SK-N-SH treated with all-trans-retinoic acid at 6 μM for 48 hours (cell line): ENCODE measurements around the gene VEGFC.

Source experiments
- ATAC-seq: fragments of 200-7000 bp; cut with Tn5 transposase; 3 replicates; pipeline ENCODE4 v1.9.1; 2020; ENCODE audit warnings: mild to moderate bottlenecking, moderate library complexity
- BACH2 ChIP-seq: fragments of 250-450 bp; sonication (Bioruptor Pico); IDR thresholded peaks from 2 replicates; pipeline ENCODE4 v1.9.0; 2021; ENCODE audit warnings: mild to moderate bottlenecking, borderline replicate concordance
- CSDC2 ChIP-seq: fragments of 250-450 bp; sonication (Bioruptor Pico); IDR thresholded peaks from 2 replicates; pipeline ENCODE4 v1.5.0; 2020; ENCODE audit warnings: mild to moderate bottlenecking, moderate library complexity
- ESRRG ChIP-seq: fragments of 250-450 bp; sonication (Bioruptor Pico); IDR thresholded peaks from 2 replicates; pipeline ENCODE4 v1.6.1; 2021; ENCODE audit warnings: mild to moderate bottlenecking
- GLIS3 ChIP-seq: fragments of 250-450 bp; sonication (Bioruptor Pico); IDR thresholded peaks from 2 replicates; pipeline ENCODE4 v1.5.0; 2020; ENCODE audit warnings: mild to moderate bottlenecking, moderate library complexity
- ISL1 ChIP-seq: fragments of 250-450 bp; sonication (Bioruptor Pico); IDR thresholded peaks from 2 replicates; pipeline ENCODE4 v2.1.2; 2022; ENCODE audit warnings: mild to moderate bottlenecking, moderate library complexity
- OSR1 ChIP-seq: fragments of 250-450 bp; sonication (Bioruptor Pico); IDR thresholded peaks from 2 replicates; pipeline ENCODE4 v1.8.0; 2022; ENCODE audit warnings: moderate library complexity, mild to moderate bottlenecking, inconsistent platforms
- PPARA ChIP-seq: fragments of 250-450 bp; sonication (Bioruptor Pico); IDR thresholded peaks from 2 replicates; pipeline ENCODE4 v1.5.0; 2020; ENCODE audit warnings: mild to moderate bottlenecking, borderline replicate concordance
- RARB ChIP-seq: fragments of 250-450 bp; sonication (Bioruptor Pico); IDR thresholded peaks from 2 replicates; pipeline ENCODE4 v1.8.0; 2021; ENCODE audit warnings: mild to moderate bottlenecking, moderate library complexity
- SNAI2 ChIP-seq: fragments of 250-450 bp; sonication (Bioruptor Pico); IDR thresholded peaks from 2 replicates; pipeline ENCODE4 v1.5.0; 2020; ENCODE audit warnings: mild to moderate bottlenecking, moderate library complexity
- TCF4 ChIP-seq: fragments of 250-450 bp; sonication (Bioruptor Pico); IDR thresholded peaks from 2 replicates; pipeline ENCODE4 v1.8.0; 2021; ENCODE audit warnings: mild to moderate bottlenecking, moderate library complexity, borderline replicate concordance
- TOX ChIP-seq: fragments of 250-450 bp; sonication (Bioruptor Pico); IDR thresholded peaks from 2 replicates; pipeline ENCODE4 v1.8.0; 2021; ENCODE audit warnings: mild to moderate bottlenecking, moderate library complexity, borderline replicate concordance
- ZC3H10 ChIP-seq: fragments of 250-450 bp; sonication (Bioruptor Pico); IDR thresholded peaks from 2 replicates; pipeline ENCODE4 v1.5.1; 2021; ENCODE audit warnings: mild to moderate bottlenecking, moderate library complexity
- ZFP3 ChIP-seq: fragments of 250-450 bp; sonication (Bioruptor Pico); IDR thresholded peaks from 2 replicates; pipeline ENCODE4 v1.5.0; 2020; ENCODE audit warnings: mild to moderate bottlenecking, moderate library complexity
- ZFP30 ChIP-seq: fragments of 450-650 bp; formaldehyde crosslinking; IDR thresholded peaks from 2 replicates; pipeline ENCODE4 v1.5.0; 2022; ENCODE audit warnings: mild to moderate bottlenecking, moderate library complexity
- ZNF565 ChIP-seq: fragments of 450-650 bp; formaldehyde crosslinking; conservative IDR thresholded peaks from 2 replicates; pipeline ENCODE4 v1.5.0; 2020; ENCODE audit warnings: low read depth, mild to moderate bottlenecking, moderate library complexity
- ZNF70 ChIP-seq: fragments of 450-650 bp; formaldehyde crosslinking; IDR thresholded peaks from 2 replicates; pipeline ENCODE4 v1.5.0; 2020; ENCODE audit warnings: mild to moderate bottlenecking, moderate library complexity
- ZNF8 ChIP-seq: fragments of 450-650 bp; formaldehyde crosslinking; IDR thresholded peaks from 2 replicates; pipeline ENCODE4 v1.5.0; 2020; ENCODE audit warnings: mild to moderate bottlenecking, moderate library complexity
- TF ChIP-seq, protein P1 (sequence below): fragments of 250-450 bp; sonication (Bioruptor Pico); IDR thresholded peaks from 2 replicates; pipeline ENCODE4 v1.5.1; 2020; ENCODE audit warnings: low read depth, mild to moderate bottlenecking, moderate library complexity
- TF ChIP-seq, protein P2 (sequence below): fragments of 250-450 bp; sonication (Bioruptor Pico); IDR thresholded peaks from 2 replicates; pipeline ENCODE4 v1.5.0; 2020; ENCODE audit warnings: mild to moderate bottlenecking, moderate library complexity
- TF ChIP-seq, protein P3 (sequence below): fragments of 250-450 bp; sonication (Bioruptor Pico); IDR thresholded peaks from 2 replicates; pipeline ENCODE4 v1.8.0; 2021; ENCODE audit warnings: low read depth, mild to moderate bottlenecking, moderate library complexity, borderline replicate concordance
- TF ChIP-seq, protein P4 (sequence below): fragments of 250-450 bp; sonication (Bioruptor Pico); IDR thresholded peaks from 2 replicates; pipeline ENCODE4 v1.5.1; 2021; ENCODE audit warnings: mild to moderate bottlenecking, moderate library complexity

The VEGFC gene

DNA sequence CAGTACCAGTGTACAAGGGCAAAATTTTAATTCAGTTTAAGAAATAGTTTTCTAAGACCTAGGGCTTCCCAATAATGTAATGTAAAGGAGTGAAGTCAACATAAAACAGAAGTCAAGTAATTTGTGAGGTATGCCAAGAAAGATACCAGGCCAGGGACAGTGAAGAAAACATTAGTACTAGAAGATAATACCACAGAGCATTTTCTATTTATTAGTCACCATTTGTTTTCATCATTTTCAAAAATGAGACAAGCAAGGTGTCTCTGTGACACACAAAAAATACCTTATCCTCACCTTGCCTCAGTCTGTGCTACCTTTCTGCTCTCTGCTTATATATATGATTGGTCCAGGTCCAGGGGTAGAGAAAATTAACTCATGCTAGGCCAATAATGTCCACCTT, 46.8 kb downstream of the VEGFC start:
- TF ChIP-seq, protein P1, sequence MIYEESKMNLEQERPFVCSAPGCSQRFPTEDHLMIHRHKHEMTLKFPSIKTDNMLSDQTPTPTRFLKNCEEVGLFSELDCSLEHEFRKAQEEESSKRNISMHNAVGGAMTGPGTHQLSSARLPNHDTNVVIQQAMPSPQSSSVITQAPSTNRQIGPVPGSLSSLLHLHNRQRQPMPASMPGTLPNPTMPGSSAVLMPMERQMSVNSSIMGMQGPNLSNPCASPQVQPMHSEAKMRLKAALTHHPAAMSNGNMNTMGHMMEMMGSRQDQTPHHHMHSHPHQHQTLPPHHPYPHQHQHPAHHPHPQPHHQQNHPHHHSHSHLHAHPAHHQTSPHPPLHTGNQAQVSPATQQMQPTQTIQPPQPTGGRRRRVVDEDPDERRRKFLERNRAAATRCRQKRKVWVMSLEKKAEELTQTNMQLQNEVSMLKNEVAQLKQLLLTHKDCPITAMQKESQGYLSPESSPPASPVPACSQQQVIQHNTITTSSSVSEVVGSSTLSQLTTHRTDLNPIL: no peak
- TF ChIP-seq ZNF8 (CRISPR knock-in tag) (no peak), ZC3H10 (no peak), ZFP30 (no peak), PPARA (CRISPR knock-in tag) (no peak), GLIS3 (CRISPR knock-in tag) (no peak), OSR1 (CRISPR knock-in tag) (no peak), SNAI2 (CRISPR knock-in tag) (no peak), ZFP3 (CRISPR knock-in tag) (no peak), ISL1 (CRISPR knock-in tag) (no peak)
- TF ChIP-seq, protein P2, sequence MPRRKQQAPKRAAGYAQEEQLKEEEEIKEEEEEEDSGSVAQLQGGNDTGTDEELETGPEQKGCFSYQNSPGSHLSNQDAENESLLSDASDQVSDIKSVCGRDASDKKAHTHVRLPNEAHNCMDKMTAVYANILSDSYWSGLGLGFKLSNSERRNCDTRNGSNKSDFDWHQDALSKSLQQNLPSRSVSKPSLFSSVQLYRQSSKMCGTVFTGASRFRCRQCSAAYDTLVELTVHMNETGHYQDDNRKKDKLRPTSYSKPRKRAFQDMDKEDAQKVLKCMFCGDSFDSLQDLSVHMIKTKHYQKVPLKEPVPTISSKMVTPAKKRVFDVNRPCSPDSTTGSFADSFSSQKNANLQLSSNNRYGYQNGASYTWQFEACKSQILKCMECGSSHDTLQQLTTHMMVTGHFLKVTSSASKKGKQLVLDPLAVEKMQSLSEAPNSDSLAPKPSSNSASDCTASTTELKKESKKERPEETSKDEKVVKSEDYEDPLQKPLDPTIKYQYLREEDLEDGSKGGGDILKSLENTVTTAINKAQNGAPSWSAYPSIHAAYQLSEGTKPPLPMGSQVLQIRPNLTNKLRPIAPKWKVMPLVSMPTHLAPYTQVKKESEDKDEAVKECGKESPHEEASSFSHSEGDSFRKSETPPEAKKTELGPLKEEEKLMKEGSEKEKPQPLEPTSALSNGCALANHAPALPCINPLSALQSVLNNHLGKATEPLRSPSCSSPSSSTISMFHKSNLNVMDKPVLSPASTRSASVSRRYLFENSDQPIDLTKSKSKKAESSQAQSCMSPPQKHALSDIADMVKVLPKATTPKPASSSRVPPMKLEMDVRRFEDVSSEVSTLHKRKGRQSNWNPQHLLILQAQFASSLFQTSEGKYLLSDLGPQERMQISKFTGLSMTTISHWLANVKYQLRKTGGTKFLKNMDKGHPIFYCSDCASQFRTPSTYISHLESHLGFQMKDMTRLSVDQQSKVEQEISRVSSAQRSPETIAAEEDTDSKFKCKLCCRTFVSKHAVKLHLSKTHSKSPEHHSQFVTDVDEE (CRISPR knock-in tag): no peak
- TF ChIP-seq, all 23 proteins: peak for 0
- ATAC-seq: peak; percentile 48

DNA sequence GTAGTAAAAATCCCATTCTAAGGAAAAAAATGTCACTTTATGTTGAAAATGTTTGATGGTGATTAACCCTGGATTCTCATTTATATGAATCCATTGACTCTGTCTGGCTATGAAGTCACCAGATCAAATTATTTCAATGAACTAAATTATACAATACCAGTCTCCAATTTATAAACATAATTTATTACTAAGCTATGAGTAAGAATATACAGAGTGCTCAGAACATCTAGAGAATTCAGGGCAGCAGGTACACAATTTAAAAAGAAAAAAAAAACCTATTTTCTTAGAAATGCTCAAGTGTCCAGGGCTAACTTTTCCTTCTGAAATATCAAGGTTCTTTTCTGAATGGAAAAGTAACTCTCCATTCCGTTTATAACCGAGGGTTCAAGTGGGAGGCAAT, 48.6 kb downstream of the VEGFC start:
- TF ChIP-seq ZNF565 (CRISPR knock-in tag): no peak
- no peak for TF ChIP-seq ESRRG
- no peak for TF ChIP-seq ZFP30
- peak; percentile 8; the same call in 2 of the 3 replicates for ATAC-seq

DNA sequence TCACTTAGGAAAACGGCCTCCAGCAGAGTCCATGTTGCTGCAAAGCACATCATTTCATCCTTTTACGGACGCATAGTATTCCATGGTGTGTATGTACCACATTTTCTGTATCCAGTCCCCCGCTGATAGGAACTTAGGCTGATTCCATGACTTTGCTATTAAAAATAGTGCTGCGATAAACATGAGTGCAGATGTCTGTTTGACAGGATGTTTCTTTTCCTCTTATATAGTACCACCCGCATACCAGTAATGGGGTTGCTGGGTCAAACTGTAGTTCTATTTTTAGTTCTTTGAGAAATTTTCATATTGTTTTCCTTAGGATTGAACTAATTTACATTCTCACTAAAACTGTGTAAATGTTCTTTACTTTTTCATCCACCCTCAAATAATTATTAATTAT, 50.5 kb downstream of the VEGFC start:
- no peak for ATAC-seq

DNA sequence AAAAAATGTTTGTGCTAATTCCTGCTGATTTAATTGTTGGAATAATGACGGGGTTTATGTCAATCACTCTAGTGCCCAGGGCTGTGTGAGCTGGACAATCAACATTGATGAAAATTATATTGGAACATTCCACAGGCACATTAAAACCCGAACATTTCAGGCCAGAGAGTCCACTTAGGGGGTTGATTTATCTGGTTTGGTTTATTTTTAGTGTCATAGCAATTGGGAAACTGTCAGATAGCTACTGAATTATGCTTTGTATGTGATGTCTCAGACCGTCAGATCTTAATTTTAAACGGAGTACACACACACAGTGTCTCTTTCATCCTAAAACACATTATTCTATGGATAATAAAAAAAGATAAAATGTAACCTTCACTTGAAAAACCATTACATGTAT, 51.5 kb downstream of the VEGFC start:
- TF ChIP-seq RARB (CRISPR knock-in tag) (no peak), TCF4 (CRISPR knock-in tag) (no peak), SNAI2 (CRISPR knock-in tag) (no peak), ZNF565 (CRISPR knock-in tag) (no peak), ZC3H10 (no peak), TOX (no peak), ZFP3 (CRISPR knock-in tag) (no peak)
- TF ChIP-seq, protein P2 (CRISPR knock-in tag): no peak
- TF ChIP-seq, all 23 proteins: peak for 0
- peak; percentile 7; the same call in 1 of the 3 replicates for ATAC-seq

More for the DNA sequence above, 50.5 kb downstream of the VEGFC start:
- TF ChIP-seq SNAI2 (CRISPR knock-in tag): no peak
- TF ChIP-seq, protein P3, sequence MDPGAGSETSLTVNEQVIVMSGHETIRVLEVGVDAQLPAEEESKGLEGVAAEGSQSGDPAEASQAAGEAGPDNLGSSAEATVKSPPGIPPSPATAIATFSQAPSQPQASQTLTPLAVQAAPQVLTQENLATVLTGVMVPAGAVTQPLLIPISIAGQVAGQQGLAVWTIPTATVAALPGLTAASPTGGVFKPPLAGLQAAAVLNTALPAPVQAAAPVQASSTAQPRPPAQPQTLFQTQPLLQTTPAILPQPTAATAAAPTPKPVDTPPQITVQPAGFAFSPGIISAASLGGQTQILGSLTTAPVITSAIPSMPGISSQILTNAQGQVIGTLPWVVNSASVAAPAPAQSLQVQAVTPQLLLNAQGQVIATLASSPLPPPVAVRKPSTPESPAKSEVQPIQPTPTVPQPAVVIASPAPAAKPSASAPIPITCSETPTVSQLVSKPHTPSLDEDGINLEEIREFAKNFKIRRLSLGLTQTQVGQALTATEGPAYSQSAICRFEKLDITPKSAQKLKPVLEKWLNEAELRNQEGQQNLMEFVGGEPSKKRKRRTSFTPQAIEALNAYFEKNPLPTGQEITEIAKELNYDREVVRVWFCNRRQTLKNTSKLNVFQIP (CRISPR knock-in tag): no peak
- TF ChIP-seq ZNF565 (CRISPR knock-in tag): no peak
- TF ChIP-seq ESRRG: no peak
- no peak for TF ChIP-seq ZC3H10
- TF ChIP-seq TOX: no peak
- no peak for TF ChIP-seq ISL1 (CRISPR knock-in tag)
- no peak for TF ChIP-seq ZNF70
- no peak for TF ChIP-seq BACH2 (CRISPR knock-in tag)
- no peak for TF ChIP-seq OSR1 (CRISPR knock-in tag)

DNA sequence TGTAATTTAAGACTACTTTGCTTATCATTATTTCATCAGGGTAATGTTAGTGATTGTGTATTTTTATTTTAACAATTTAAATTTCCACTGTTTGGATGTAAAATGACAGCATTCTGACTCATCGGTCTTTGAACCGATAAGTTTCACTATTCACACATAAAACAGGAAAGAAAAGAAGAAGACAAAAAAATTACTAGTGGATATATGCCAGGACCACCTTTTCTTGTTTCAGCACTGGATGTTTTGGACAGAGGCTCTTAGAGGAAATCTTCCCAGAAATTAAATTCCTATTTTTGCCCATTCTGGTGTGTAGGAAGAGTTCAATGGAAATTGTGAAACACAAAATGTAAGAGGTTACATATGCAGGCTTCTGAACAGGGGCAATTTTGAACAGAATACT, 57.4 kb downstream of the VEGFC start:
- ATAC-seq: peak; percentile 41
- TF ChIP-seq TCF4 (CRISPR knock-in tag) (no peak), CSDC2 (CRISPR knock-in tag) (no peak), GLIS3 (CRISPR knock-in tag) (no peak), ZNF8 (CRISPR knock-in tag) (no peak), ZNF565 (CRISPR knock-in tag) (no peak), ZFP3 (CRISPR knock-in tag) (no peak), ZC3H10 (no peak), BACH2 (CRISPR knock-in tag) (no peak)
- TF ChIP-seq, protein P1: no peak
- TF ChIP-seq, protein P4, sequence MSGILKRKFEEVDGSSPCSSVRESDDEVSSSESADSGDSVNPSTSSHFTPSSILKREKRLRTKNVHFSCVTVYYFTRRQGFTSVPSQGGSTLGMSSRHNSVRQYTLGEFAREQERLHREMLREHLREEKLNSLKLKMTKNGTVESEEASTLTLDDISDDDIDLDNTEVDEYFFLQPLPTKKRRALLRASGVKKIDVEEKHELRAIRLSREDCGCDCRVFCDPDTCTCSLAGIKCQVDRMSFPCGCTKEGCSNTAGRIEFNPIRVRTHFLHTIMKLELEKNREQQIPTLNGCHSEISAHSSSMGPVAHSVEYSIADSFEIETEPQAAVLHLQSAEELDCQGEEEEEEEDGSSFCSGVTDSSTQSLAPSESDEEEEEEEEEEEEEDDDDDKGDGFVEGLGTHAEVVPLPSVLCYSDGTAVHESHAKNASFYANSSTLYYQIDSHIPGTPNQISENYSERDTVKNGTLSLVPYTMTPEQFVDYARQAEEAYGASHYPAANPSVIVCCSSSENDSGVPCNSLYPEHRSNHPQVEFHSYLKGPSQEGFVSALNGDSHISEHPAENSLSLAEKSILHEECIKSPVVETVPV (CRISPR knock-in tag): no peak
